ENCODE data around the gene PSMG4. TPM values are rescaled to one million over a fixed set of nuclear protein-coding genes. Genes with fewer than 3 reads are reported as not detected.

PSMG4 gene
- total RNA-seq, 1 experiment from 2014 or later, result 35.0 TPM

GRCh38 chr6:3281631-3282475, 23.1 kb downstream of the PSMG4 start:
- CTCF ChIA-PET, result interaction anchor here (1.3 kb wide), 1 partner anchor 450 kb away, joined by 4 read pairs; no protein-coding TSS in a partner anchor
- no peak overlapping the region for H3K4me2 ChIP-seq (ENCODE audit: low read length)

More at GRCh38 chr6:3281631-3282475, 23.1 kb downstream of the PSMG4 start:
- Histone ChIP-seq H3K36me3 (ENCODE audit: control insufficient read depth in 1 of 2, insufficient read depth in 2 of 2, low read length in 2 of 2) (no peaks in the 10 kb centered on the region), H3K4me3 (replicated peaks in 1 of 2; ENCODE audit: low read depth in 1 of 2, low read length in 2 of 2) (no peak overlapping the region), H3K27me3 (ENCODE audit: insufficient read depth, low read length) (no peaks in the 10 kb centered on the region), H3K79me2 (ENCODE audit: insufficient read depth, low read length) (no peaks in the 10 kb centered on the region), H3K9me2 (ENCODE audit: insufficient read depth) (no peaks in the 10 kb centered on the region), H2AFZ (ENCODE audit: low read depth, low read length, poor library complexity, severe bottlenecking) (no peak overlapping the region), H3K27ac (ENCODE audit: low read depth, low read length) (no peak overlapping the region), H4K20me1 (ENCODE audit: insufficient read depth) (no peaks in the 10 kb centered on the region), H3K9ac (ENCODE audit: low read length) (no peak overlapping the region), H3K4me1 (ENCODE audit: control insufficient read depth in 1 of 2, insufficient read depth in 2 of 2, low read length in 2 of 2) (no peaks in the 10 kb centered on the region), H3K9me3 (ENCODE audit: control insufficient read depth in 1 of 2, insufficient read depth in 1 of 2, low read depth in 1 of 2, low read length in 2 of 2) (no peaks in the 10 kb centered on the region)
- intact Hi-C loops (cut with micrococcal nuclease), result no loop called here
- TF ChIP-seq EZH2 (IDR thresholded peaks at IDR 0.05), result no peak
- no peak for TF ChIP-seq SIN3A (IDR thresholded peaks at IDR 0.05; ENCODE audit: low read depth)
- no peak for TF ChIP-seq ATF3 (IDR thresholded peaks at IDR 0.05)
- no peak for TF ChIP-seq POLR2A (IDR thresholded peaks at IDR 0.05; ENCODE audit: borderline replicate concordance, extremely low read depth, insufficient read depth, insufficient read length)
- TF ChIP-seq RAD21 (IDR thresholded peaks at IDR 0.05; ENCODE audit: low read depth), result no peak
- TF ChIP-seq YY1 (IDR thresholded peaks at IDR 0.05; ENCODE audit: extremely low read depth, insufficient replicate concordance, low read depth, low read length), result no peak
- no peak for TF ChIP-seq JUND (IDR thresholded peaks at IDR 0.05)
- TF ChIP-seq CEBPB (IDR thresholded peaks at IDR 0.05; ENCODE audit: low read depth), result no peak
- TF ChIP-seq ZFX (IDR thresholded peaks at IDR 0.05), result no peak
- no peak for TF ChIP-seq ELF1 (IDR thresholded peaks at IDR 0.05; ENCODE audit: borderline replicate concordance, low read depth)
- no peak for TF ChIP-seq CTCF (IDR thresholded peaks at IDR 0.05 in 2 of 3, conservative IDR thresholded peaks at IDR 0.05 in 1 of 3; ENCODE audit: borderline replicate concordance in 1 of 3, insufficient read depth in 1 of 3, low read depth in 2 of 3, low read length in 2 of 3)
- TF ChIP-seq FOSL1 (IDR thresholded peaks at IDR 0.05; ENCODE audit: low read depth), result no peak
- DNase-seq (ENCODE audit: low read depth, low spot score) (no peak), ATAC-seq (no peak)
- ChIA-PET RAD21 (ENCODE audit: low non-redundant PET in 1 of 2, low total read pairs in 2 of 2, uncharacterized antibody in 2 of 2, unreplicated experiment in 2 of 2) (no interaction called here), POLR2A (no interaction called here)
- BruUV-seq (replicated peaks), result no TSS peak
